Measurements from ENCODE around the gene EML1. TPM values are rescaled to one million over a fixed set of nuclear protein-coding genes. Genes with fewer than 3 reads are reported as not detected.

Gene EML1
- total and polyA plus RNA-seq, 3 donors from 2014 or later = 18.1 to 22.7 (median 22.0) TPM

GRCh38 chr14:99784508-99784907, 8.7 kb upstream of the EML1 start:
- Histone ChIP-seq H3K27me3 (no peaks in the 10 kb centered on the region), H3K4me3 (no peak overlapping the region), H3K9me3 (no peaks in the 10 kb centered on the region), H3K27ac (no peak overlapping the region), H3K36me3 (ENCODE audit: low read depth, missing control alignments) (no peaks in the 10 kb centered on the region), H3K4me1 (no peaks in the 10 kb centered on the region)
- intact Hi-C loops (cut with DNase I; ENCODE audit: low total_unique reads) = no loop called here
- DNase-seq = peak; percentile 30
- no peak for TF ChIP-seq POLR2A (IDR thresholded peaks at IDR 0.05)
- no peak for TF ChIP-seq CTCF (IDR thresholded peaks at IDR 0.05)
- WGBS, 2 donors = 52 to 78% methylated on average over 4 of the region's 4 CpGs

- no peaks in the 10 kb centered on the region for H3K9me3 ChIP-seq
- intact Hi-C loops (cut with DNase I; ENCODE audit: low total_unique reads) = no loop called here
- WGBS, 2 donors = 91 to 94% methylated on average over 9 of the region's 9 CpGs
- TF ChIP-seq CTCF (IDR thresholded peaks at IDR 0.05) (no peak), POLR2A (IDR thresholded peaks at IDR 0.05) (no peak)
- DNase-seq = no peak
- H3K27me3 ChIP-seq = no peaks in the 10 kb centered on the region
- H3K27ac ChIP-seq = no peak overlapping the region
- no peak overlapping the region for H3K4me3 ChIP-seq
- H3K4me1 ChIP-seq = no peaks in the 10 kb centered on the region
- H3K36me3 ChIP-seq (ENCODE audit: low read depth, missing control alignments) = no peaks in the 10 kb centered on the region
Observed at GRCh38 chr14:99785426-99785825, 7.8 kb upstream of the EML1 start.

- no peaks in the 10 kb centered on the region for H3K4me1 ChIP-seq
- intact Hi-C loops (cut with DNase I; ENCODE audit: low total_unique reads) = no loop called here
Observed at GRCh38 chr14:99786511-99786989, 6.7 kb upstream of the EML1 start.

GRCh38 chr14:99788713-99789112, 4.5 kb upstream of the EML1 start:
- 91 to 97% methylated on average over 6 of the region's 6 CpGs for WGBS, 2 donors
- H3K4me1 ChIP-seq = no peaks in the 10 kb centered on the region
- H3K9me3 ChIP-seq = no peaks in the 10 kb centered on the region
- no peak for DNase-seq
- no peak overlapping the region for H3K27ac ChIP-seq
- H3K36me3 ChIP-seq (ENCODE audit: low read depth, missing control alignments) = no peaks in the 10 kb centered on the region
- TF ChIP-seq POLR2A (IDR thresholded peaks at IDR 0.05) (no peak), CTCF (IDR thresholded peaks at IDR 0.05) (no peak)
- no peaks in the 10 kb centered on the region for H3K27me3 ChIP-seq
- intact Hi-C loops (cut with DNase I; ENCODE audit: low total_unique reads) = no loop called here
- no peak overlapping the region for H3K4me3 ChIP-seq

More at GRCh38 chr14:99786511-99786989, 6.7 kb upstream of the EML1 start:
- no peak for DNase-seq
- Histone ChIP-seq H3K4me3 (no peak overlapping the region), H3K9me3 (no peaks in the 10 kb centered on the region), H3K36me3 (ENCODE audit: low read depth, missing control alignments) (no peaks in the 10 kb centered on the region), H3K27ac (no peak overlapping the region), H3K27me3 (no peaks in the 10 kb centered on the region)
- no peak for TF ChIP-seq CTCF (IDR thresholded peaks at IDR 0.05)
- TF ChIP-seq POLR2A (IDR thresholded peaks at IDR 0.05) = no peak
- 93 to 98% methylated on average over 8 of the region's 8 CpGs for WGBS, 2 donors

- no peak for TF ChIP-seq CTCF (IDR thresholded peaks at IDR 0.05)
- no peak for TF ChIP-seq POLR2A (IDR thresholded peaks at IDR 0.05)
- intact Hi-C loops (cut with DNase I; ENCODE audit: low total_unique reads) = no loop called here
- H3K4me1 ChIP-seq = peaks cover 5% of the 10 kb centered on the region
- DNase-seq = no peak
- H3K4me3 ChIP-seq = no peak overlapping the region
- H3K27me3 ChIP-seq = no peaks in the 10 kb centered on the region
- 56 to 57% methylated on average over 2 of the region's 2 CpGs for WGBS, 2 donors
- H3K36me3 ChIP-seq (ENCODE audit: low read depth, missing control alignments) = no peaks in the 10 kb centered on the region
- no peaks in the 10 kb centered on the region for H3K9me3 ChIP-seq
- H3K27ac ChIP-seq = no peak overlapping the region
Observed at GRCh38 chr14:99789581-99789980, 3.6 kb upstream of the EML1 start.
